OCI-LY7 (cell line): ENCODE data around the gene PLA2G12A. TPM values are rescaled to one million over a fixed set of nuclear protein-coding genes. Genes with fewer than 3 reads are reported as not detected.

Experiments
- BruUV-seq: library from RNA; stranded (reverse); fragments of 400-500 nt; replicated peaks from 2 replicates; lab custom pipeline; 2021; lab: Mats Ljungman, UMichigan
- CTCF ChIA-PET: fragments of 300-600 bp; sonication (Branson Sonifier 250); formaldehyde crosslinking; loops from one replicate; lab custom pipeline; 2022; ENCODE audit warnings: antibody characterized with exemption; ENCODE audit not compliant: unreplicated experiment; lab: Charles Lee
- POLR2A ChIA-PET: fragments of 300-600 bp; sonication (Branson Sonifier 250); formaldehyde crosslinking; loops from one replicate; lab custom pipeline; 2022; ENCODE audit warnings: antibody characterized with exemption; lab: Charles Lee
- DNase-seq: peaks from one replicate; pipeline ENCODE4 v3.0.0-alpha.2; 2015; ENCODE audit warnings: low spot score
- H2AFZ ChIP-seq: fragments of 200-600 bp; sonication (generic), shearing (Covaris generic); 2 replicates; pipeline ENCODE4 v1.6.1; 2014; ENCODE audit warnings: mild to moderate bottlenecking, antibody characterized with exemption, low read length, moderate library complexity
- H3K27ac ChIP-seq: fragments of 200-600 bp; sonication (generic); 2 replicates; pipeline ENCODE4 v1.5.1; 2014; ENCODE audit warnings: mixed run types, low read depth, mild to moderate bottlenecking, moderate library complexity, low read length, inconsistent platforms; ENCODE audit not compliant: poor library complexity, severe bottlenecking
- H3K36me3 ChIP-seq: fragments of 200-600 bp; sonication (generic); 2 replicates; pipeline ENCODE4 v1.6.1; 2014; ENCODE audit warnings: mild to moderate bottlenecking, antibody characterized with exemption, low read length, moderate library complexity, mixed read lengths; ENCODE audit not compliant: insufficient read depth
- H3K4me1 ChIP-seq: fragments of 200-600 bp; sonication (generic); 2 replicates; pipeline ENCODE4 v1.5.1; 2014; ENCODE audit warnings: mild to moderate bottlenecking, low read length; ENCODE audit not compliant: insufficient read depth, poor library complexity, severe bottlenecking
- H3K4me2 ChIP-seq: fragments of 200-600 bp; sonication (generic); 2 replicates; pipeline ENCODE4 v1.6.1; 2014; ENCODE audit warnings: mild to moderate bottlenecking, low read length
- H3K4me3 ChIP-seq: fragments of 200-600 bp; sonication (generic); 2 replicates; pipeline ENCODE4 v1.5.1; 2014; ENCODE audit warnings: mild to moderate bottlenecking, low read depth, low read length; ENCODE audit not compliant: poor library complexity, severe bottlenecking
- H3K79me2 ChIP-seq: fragments of 200-600 bp; sonication (generic); 2 replicates; pipeline ENCODE4 v1.6.1; 2016; ENCODE audit warnings: low read depth, mild to moderate bottlenecking, low read length, moderate library complexity, mixed read lengths; ENCODE audit not compliant: insufficient read depth
- H3K9me2 ChIP-seq: fragments of 200-600 bp; sonication (generic); 2 replicates; pipeline ENCODE4 v1.6.1; 2016; ENCODE audit warnings: mild to moderate bottlenecking, low read length, mixed read lengths; ENCODE audit not compliant: insufficient read depth
- H3K9me3 ChIP-seq: fragments of 200-600 bp; sonication (generic); 2 replicates; pipeline ENCODE4 v1.6.1; 2014; ENCODE audit warnings: mild to moderate bottlenecking, mixed run types, low read length, mixed read lengths
- H4K20me1 ChIP-seq: fragments of 200-600 bp; sonication (generic); 2 replicates; pipeline ENCODE4 v1.6.1; 2014; ENCODE audit warnings: mild to moderate bottlenecking, antibody characterized with exemption, low read length, moderate library complexity, mixed read lengths; ENCODE audit not compliant: insufficient read depth
- EZH2phosphoT487 ChIP-seq: fragments of 200-600 bp; sonication (generic); IDR thresholded peaks from 2 replicates; pipeline ENCODE4 v1.6.1; 2018; ENCODE audit warnings: low read depth, borderline replicate concordance, mild to moderate bottlenecking, mixed run types, antibody characterized with exemption, low read length, moderate library complexity, mixed read lengths
- intact Hi-C: fragments of 100-400 bp; cut with micrococcal nuclease; formaldehyde crosslinking; loops from one replicate; pipeline ENCODE4 v1.10.0; 2022; ENCODE audit not compliant: unreplicated experiment
- total RNA-seq, 2 experiments: library from RNA; depleted of rRNA in 1 of 2; stranded (reverse); fragments of >200 nt in 1 of 2; shearing (Covaris generic) in 1 of 2; gene quantifications; 2 replicates each; pipeline ENCODE4 v1.2.3, GENCODE V29; 2014 to 2022
- TF ChIP-seq, protein P1 (sequence below): fragments of 200-600 bp; sonication (generic); conservative IDR thresholded peaks from 2 replicates; pipeline ENCODE4 v1.5.1; 2014; ENCODE audit warnings: mild to moderate bottlenecking, antibody characterized with exemption, low read length, moderate library complexity, mixed read lengths

PLA2G12A gene
- total RNA-seq, 2 experiments from 2014 or later: 18.1 to 35.9 TPM

DNA sequence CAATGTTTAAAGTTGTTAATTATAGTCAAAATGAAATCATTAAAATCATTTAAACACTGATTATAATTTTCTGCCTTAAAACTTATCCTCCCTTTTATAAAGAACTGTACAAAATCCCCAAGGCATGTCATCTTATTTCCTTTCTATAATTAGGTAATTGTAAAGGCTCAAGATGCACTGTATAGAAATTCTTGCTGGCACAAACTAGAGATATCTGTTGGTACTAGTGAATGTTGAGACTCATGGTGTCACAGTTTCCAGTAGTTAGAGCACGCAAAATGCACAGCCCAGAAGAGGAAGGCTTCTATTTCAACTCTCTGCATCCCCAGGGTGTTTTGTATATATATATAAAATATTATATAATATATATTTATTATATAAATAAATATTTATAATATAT is 22.7 kb upstream of the PLA2G12A start:
- ChIA-PET CTCF (no interaction called here), POLR2A (no interaction called here)
- Histone ChIP-seq H3K9me3 (no peaks in the 10 kb centered on the region), H3K36me3 (no peaks in the 10 kb centered on the region), H3K27ac (no peak overlapping the region), H3K9me2 (no peaks in the 10 kb centered on the region), H3K4me2 (no peak overlapping the region), H3K4me3 (no peak overlapping the region), H4K20me1 (no peaks in the 10 kb centered on the region), H2AFZ (no peak overlapping the region), H3K4me1 (no peaks in the 10 kb centered on the region), H3K79me2 (no peaks in the 10 kb centered on the region)
- intact Hi-C loops: no loop called here
- BruUV-seq: no TSS peak
- peak; percentile 10 for DNase-seq
- TF ChIP-seq, protein P1, sequence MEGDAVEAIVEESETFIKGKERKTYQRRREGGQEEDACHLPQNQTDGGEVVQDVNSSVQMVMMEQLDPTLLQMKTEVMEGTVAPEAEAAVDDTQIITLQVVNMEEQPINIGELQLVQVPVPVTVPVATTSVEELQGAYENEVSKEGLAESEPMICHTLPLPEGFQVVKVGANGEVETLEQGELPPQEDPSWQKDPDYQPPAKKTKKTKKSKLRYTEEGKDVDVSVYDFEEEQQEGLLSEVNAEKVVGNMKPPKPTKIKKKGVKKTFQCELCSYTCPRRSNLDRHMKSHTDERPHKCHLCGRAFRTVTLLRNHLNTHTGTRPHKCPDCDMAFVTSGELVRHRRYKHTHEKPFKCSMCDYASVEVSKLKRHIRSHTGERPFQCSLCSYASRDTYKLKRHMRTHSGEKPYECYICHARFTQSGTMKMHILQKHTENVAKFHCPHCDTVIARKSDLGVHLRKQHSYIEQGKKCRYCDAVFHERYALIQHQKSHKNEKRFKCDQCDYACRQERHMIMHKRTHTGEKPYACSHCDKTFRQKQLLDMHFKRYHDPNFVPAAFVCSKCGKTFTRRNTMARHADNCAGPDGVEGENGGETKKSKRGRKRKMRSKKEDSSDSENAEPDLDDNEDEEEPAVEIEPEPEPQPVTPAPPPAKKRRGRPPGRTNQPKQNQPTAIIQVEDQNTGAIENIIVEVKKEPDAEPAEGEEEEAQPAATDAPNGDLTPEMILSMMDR: no peak
- no peak for TF ChIP-seq EZH2phosphoT487

DNA sequence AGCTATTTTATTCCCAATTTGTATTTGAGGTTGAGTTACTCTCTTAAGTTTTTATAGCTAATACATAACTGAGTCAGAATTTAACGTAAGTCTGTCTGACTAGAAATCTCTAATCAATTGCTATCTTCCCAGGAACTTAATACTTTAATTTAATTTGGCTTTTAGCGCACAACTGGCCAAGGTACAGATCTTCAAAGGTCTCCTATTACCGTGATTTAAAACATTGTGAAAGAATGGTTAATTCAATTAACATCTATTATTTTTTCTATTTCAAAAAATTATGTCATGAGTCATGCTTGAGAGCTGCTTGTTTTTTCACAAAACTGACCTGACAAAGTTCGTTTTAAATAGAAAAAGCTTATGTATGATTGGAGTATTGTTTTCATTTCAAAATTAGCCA is 22.0 kb upstream of the PLA2G12A start:
- ChIA-PET POLR2A (interaction anchor here (0.8 kb wide), 1 partner anchor 50 kb away, joined by 3 read pairs; no protein-coding TSS in a partner anchor), CTCF (no interaction called here)

DNA sequence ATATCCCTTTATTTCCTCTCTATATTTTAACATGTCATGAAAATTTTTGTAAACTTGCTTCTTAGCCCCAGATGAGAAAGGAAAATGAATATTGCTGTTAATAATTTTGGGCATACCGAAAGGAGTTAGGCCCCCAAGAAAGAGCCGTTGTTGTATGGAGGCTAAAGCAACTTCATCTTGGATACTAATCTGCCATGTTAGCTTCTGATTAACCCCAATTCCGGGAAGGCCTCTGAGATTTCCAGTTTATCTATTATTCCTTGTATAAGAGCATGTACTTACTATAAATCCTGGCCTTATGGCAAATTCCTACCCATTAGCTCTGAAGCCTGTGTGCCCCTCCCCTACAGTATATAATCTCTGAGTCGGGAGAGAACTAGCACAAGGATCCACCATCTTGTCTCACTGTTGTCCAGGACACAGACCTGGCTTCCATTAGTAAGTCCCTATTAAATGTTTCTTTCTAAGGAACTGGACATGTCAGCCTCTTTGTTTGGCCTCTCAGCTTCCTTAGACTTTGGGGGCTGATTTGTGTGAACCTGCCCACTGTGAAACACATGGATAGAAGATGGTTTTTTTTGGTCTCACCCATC is 20.9 kb upstream of the PLA2G12A start:
- H3K79me2 ChIP-seq: no peaks in the 10 kb centered on the region
- no peak overlapping the region for H3K27ac ChIP-seq
- no peak overlapping the region for H3K4me3 ChIP-seq
- no peak overlapping the region for H3K4me2 ChIP-seq
- ChIA-PET POLR2A (no interaction called here), CTCF (no interaction called here)
- H2AFZ ChIP-seq: no peak overlapping the region
- no peaks in the 10 kb centered on the region for H3K9me2 ChIP-seq
- intact Hi-C loops: no loop called here
- H3K4me1 ChIP-seq: no peaks in the 10 kb centered on the region
- TF ChIP-seq, protein P1: no peak
- no peak for TF ChIP-seq EZH2phosphoT487
- DNase-seq: no peak
- no peaks in the 10 kb centered on the region for H3K36me3 ChIP-seq
- no peaks in the 10 kb centered on the region for H4K20me1 ChIP-seq
- no peaks in the 10 kb centered on the region for H3K9me3 ChIP-seq
- BruUV-seq: no TSS peak

More for the DNA sequence above, 22.0 kb upstream of the PLA2G12A start:
- DNase-seq: no peak
- no TSS peak for BruUV-seq
- H3K9me2 ChIP-seq: no peaks in the 10 kb centered on the region
- no peaks in the 10 kb centered on the region for H3K79me2 ChIP-seq
- H3K4me2 ChIP-seq: no peak overlapping the region
- TF ChIP-seq, protein P1: no peak
- no peak for TF ChIP-seq EZH2phosphoT487
- H3K36me3 ChIP-seq: no peaks in the 10 kb centered on the region
- intact Hi-C loops: no loop called here
- H2AFZ ChIP-seq: no peak overlapping the region
- no peak overlapping the region for H3K4me3 ChIP-seq
- H3K9me3 ChIP-seq: no peaks in the 10 kb centered on the region
- H3K4me1 ChIP-seq: no peaks in the 10 kb centered on the region
- H3K27ac ChIP-seq: no peak overlapping the region
- H4K20me1 ChIP-seq: no peaks in the 10 kb centered on the region
